Umbilical cord (tissue), 2 donors: ENCODE results near the gene MIEF1. TPM values are rescaled to one million over a fixed set of nuclear protein-coding genes. Genes with fewer than 3 reads are reported as not detected.

ENCODE experiments used
- DNase-seq: peaks from one replicate; pipeline ENCODE4 v3.0.0-alpha.2; 2015; ENCODE audit warnings: low spot score
- total RNA-seq: library from RNA; depleted of rRNA; stranded (reverse); fragments of >200 nt; gene quantifications from one replicate; pipeline ENCODE4 v1.2.3, GENCODE V29; 2014; ENCODE audit warnings: low replicate concordance; ENCODE audit not compliant: insufficient read depth

Gene MIEF1
- total RNA-seq, 1 donor from 2014 or later: 7.0 TPM

- DNase-seq: no peak
Measured at GRCh38 chr22:39556970-39557841, 55.1 kb downstream of the MIEF1 start.

GRCh38 chr22:39558254-39558727 lies 56.2 kb downstream of the MIEF1 start:
- DNase-seq: no peak

- no peak for DNase-seq
Measured at GRCh38 chr22:39558950-39559349, 56.9 kb downstream of the MIEF1 start.

GRCh38 chr22:39559456-39560105 lies 57.5 kb downstream of the MIEF1 start:
- DNase-seq: no peak

GRCh38 chr22:39560127-39560526 lies 58.0 kb downstream of the MIEF1 start:
- no peak for DNase-seq

- no peak for DNase-seq
Measured at GRCh38 chr22:39562839-39563489, 60.9 kb downstream of the MIEF1 start.

- DNase-seq: no peak
Measured at GRCh38 chr22:39563571-39564428, 61.7 kb downstream of the MIEF1 start.

- DNase-seq: no peak
Measured at GRCh38 chr22:39565414-39565944, 63.4 kb downstream of the MIEF1 start.

GRCh38 chr22:39567135-39567946 lies 65.3 kb downstream of the MIEF1 start:
- no peak for DNase-seq

Other genes starting within 250 kb of the MIEF1 start
- gene RPL3, start 182.7 kb upstream of the MIEF1 start, total RNA-seq: 2,339 TPM
- gene SYNGR1, start 152.3 kb upstream of the MIEF1 start, total RNA-seq: 3.6 TPM
- gene TAB1, start 102.5 kb upstream of the MIEF1 start, total RNA-seq: 18.8 TPM
- 2.2 TPM for gene MGAT3, start 45.3 kb upstream of the MIEF1 start, total RNA-seq
- gene ATF4, start 18.3 kb downstream of the MIEF1 start, total RNA-seq: 231 TPM
- 19.0 TPM for gene RPS19BP1, start 30.5 kb downstream of the MIEF1 start, total RNA-seq
- gene CACNA1I, start 68.5 kb downstream of the MIEF1 start, total RNA-seq: 0.48 TPM